Activated naive CD8-positive, alpha-beta T cell treated with anti-CD3 and anti-CD28 coated beads, Interleukin-2, amount 10 ng/mL, durations not matched to agents 7 days and 5 days (primary cell): ENCODE measurements around the gene SETBP1. TPM values are rescaled to one million over a fixed set of nuclear protein-coding genes. Genes with fewer than 3 reads are reported as not detected.

ENCODE experiments used
- ATAC-seq: fragments of 150-1000 bp; cut with Tn5 transposase; one replicate; pipeline ENCODE4 v1.10.0; 2021; ENCODE audit warnings: low read depth, moderate library complexity
- POLR2A ChIA-PET: fragments of 350-600 bp; sonication (Branson Sonifier 250); formaldehyde crosslinking; loops from one replicate; lab custom pipeline; 2021; ENCODE audit warnings: antibody characterized with exemption; lab: Charles Lee
- DNase-seq: peaks from one replicate; pipeline ENCODE4 v3.0.0; 2021
- H3K27ac Mint-ChIP-seq: one replicate; pipeline ENCODE4 v1.8.0; 2022; ENCODE audit warnings: mild to moderate bottlenecking, mixed read lengths
- H3K27me3 Mint-ChIP-seq: one replicate; pipeline ENCODE4 v1.8.0; 2022; ENCODE audit warnings: mild to moderate bottlenecking, moderate library complexity, mixed read lengths
- H3K36me3 Mint-ChIP-seq: one replicate; pipeline ENCODE4 v1.8.0; 2021; ENCODE audit warnings: mild to moderate bottlenecking, mixed read lengths
- H3K4me1 Mint-ChIP-seq: one replicate; pipeline ENCODE4 v1.8.0; 2021; ENCODE audit warnings: mixed read lengths
- H3K4me3 Mint-ChIP-seq: one replicate; pipeline ENCODE4 v1.8.0; 2022; ENCODE audit warnings: mild to moderate bottlenecking, moderate library complexity, mixed read lengths
- H3K9me3 Mint-ChIP-seq: one replicate; pipeline ENCODE4 v1.8.0; 2021; ENCODE audit warnings: mixed read lengths
- total RNA-seq, 2 experiments: library from RNA; stranded (reverse); gene quantifications; one replicate each; pipeline ENCODE4 v1.2.3, GENCODE V29; 2021

Gene SETBP1
- total RNA-seq, 2 experiments from 2014 or later, result 1.8 to 1.9 TPM

DNA sequence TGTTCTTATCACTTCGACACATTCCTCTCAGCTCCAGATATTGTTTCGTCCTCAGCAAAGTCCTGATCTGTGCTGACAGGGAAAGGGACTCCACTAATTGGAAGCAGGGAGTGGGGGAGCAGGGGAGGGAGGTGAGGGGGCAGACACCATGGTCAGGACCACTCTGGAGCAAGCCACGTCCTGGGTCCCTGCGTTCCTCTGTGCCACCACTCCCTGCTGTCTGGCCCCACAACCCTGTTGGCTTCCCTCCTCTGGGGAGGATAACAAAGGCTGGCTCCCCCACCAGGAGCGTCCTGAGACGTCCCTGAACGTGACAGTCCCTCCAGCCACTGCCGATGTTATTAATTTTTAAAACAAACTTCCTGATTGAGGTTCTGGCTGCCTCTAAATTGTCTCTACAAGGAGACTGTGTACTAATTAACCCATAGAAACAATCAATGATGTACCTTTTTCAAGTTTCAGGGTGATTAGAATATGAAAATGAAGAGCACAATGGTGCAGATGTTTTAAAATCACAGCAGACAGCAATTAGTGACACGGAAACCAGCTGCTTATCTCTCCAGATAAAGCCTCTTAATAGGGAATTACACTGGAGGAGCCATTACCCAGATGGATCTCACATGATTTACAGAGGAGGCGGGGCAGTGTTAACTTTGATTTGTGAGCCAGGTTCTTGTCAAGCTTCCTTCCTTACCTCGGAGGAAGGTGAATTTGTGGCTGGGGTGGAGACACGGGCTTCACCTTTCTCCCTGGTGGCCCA, 257.5 kb downstream of the SETBP1 start:
- DNase-seq (no peak), ATAC-seq (no peak)
- Mint-ChIP-seq H3K36me3 (no peaks in the 10 kb centered on the region), H3K4me1 (no peaks in the 10 kb centered on the region), H3K4me3 (no peak overlapping the region), H3K27ac (no peak overlapping the region), H3K9me3 (peaks cover 1% of the 10 kb centered on the region), H3K27me3 (peaks cover 6% of the 10 kb centered on the region)
- POLR2A ChIA-PET, result no interaction called here

- Mint-ChIP-seq H3K27me3 (peaks cover 6% of the 10 kb centered on the region), H3K27ac (no peak overlapping the region), H3K9me3 (peaks cover 1% of the 10 kb centered on the region), H3K4me1 (no peaks in the 10 kb centered on the region), H3K36me3 (no peaks in the 10 kb centered on the region), H3K4me3 (no peak overlapping the region)
- POLR2A ChIA-PET, result no interaction called here
- no peak for DNase-seq
- no peak for ATAC-seq
Observed at GRCh38 chr18:44938720-44939665, 258.3 kb downstream of the SETBP1 start.

DNA sequence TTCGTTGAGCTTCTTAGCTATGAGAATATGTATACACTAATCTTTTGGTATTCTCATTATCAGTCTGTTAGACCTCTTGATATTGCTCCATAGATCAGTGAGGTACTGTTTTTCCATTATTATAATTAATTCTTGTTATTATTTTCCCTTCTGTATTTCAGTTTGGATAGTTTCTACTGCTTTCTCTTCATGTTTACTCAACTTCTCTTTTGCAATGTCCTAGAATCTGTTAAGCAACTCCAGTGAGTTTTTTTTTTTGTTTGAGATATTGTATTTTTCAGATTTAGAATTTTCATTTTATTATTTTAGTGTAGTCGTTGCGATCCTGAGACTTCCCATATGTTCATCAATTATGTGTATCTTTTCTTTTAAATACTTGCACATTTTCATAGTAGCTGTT, 260.8 kb downstream of the SETBP1 start:
- Mint-ChIP-seq H3K4me1 (no peaks in the 10 kb centered on the region), H3K4me3 (no peak overlapping the region), H3K27ac (no peak overlapping the region), H3K27me3 (peaks cover 2% of the 10 kb centered on the region), H3K36me3 (no peaks in the 10 kb centered on the region), H3K9me3 (no peaks in the 10 kb centered on the region)
- POLR2A ChIA-PET, result no interaction called here
- no peak for DNase-seq
- no peak for ATAC-seq

DNA sequence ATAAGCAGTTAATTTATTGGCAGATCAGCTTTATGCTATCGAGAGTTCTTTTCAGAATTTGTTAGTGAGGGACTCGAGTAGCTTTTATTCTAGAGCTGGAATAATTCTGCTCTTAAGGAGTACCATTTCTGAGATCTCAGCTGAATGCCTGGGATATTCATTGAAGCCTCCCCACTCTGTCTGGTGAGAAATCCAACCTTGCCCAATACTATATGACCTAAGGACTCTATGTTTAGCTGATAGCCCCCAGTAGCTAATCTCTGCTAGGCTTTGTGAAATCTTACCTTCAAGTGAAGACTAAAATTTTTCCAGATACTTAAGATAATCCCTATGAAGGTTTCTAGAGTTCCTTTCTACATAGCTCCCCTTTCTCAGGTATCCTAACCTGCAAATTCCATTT, 261.4 kb downstream of the SETBP1 start:
- POLR2A ChIA-PET, result no interaction called here
- DNase-seq, result no peak
- H3K27me3 Mint-ChIP-seq, result peaks cover 2% of the 10 kb centered on the region
- H3K4me3 Mint-ChIP-seq, result no peak overlapping the region
- no peak overlapping the region for H3K27ac Mint-ChIP-seq
- no peaks in the 10 kb centered on the region for H3K9me3 Mint-ChIP-seq
- H3K4me1 Mint-ChIP-seq, result no peaks in the 10 kb centered on the region
- ATAC-seq, result no peak
- H3K36me3 Mint-ChIP-seq, result no peaks in the 10 kb centered on the region

DNA sequence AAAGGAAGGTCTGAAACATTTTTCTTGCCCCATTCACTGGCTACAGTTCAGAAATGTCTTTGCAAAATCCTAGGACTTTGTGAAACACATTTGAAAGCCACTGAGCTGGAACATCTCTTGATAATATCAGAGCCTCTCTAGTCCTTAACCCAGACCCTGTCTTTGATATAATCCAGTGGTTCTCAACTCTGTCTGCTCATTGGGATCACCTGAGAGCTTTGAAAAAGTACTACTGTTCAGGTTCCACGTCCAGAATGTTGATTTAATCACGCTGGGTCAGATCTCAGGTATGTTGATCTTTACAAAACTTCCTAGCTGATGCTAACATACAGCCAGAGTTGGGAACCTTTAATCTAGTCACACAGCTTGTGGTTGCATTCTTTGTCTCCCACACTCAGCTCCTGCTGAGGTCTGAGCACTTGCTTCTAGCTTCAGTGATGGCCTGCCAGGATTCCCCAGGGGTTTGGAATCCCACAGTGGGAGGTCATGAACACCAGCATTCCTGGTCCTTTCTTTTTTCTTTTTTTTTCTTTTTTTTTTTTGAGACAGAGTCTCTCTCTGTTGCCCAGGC, 262.7 kb downstream of the SETBP1 start:
- Mint-ChIP-seq H3K4me3 (no peak overlapping the region), H3K27me3 (peaks cover 2% of the 10 kb centered on the region), H3K27ac (no peak overlapping the region), H3K36me3 (no peaks in the 10 kb centered on the region), H3K9me3 (no peaks in the 10 kb centered on the region), H3K4me1 (no peaks in the 10 kb centered on the region)
- POLR2A ChIA-PET, result no interaction called here
- ATAC-seq (no peak), DNase-seq (no peak)

GRCh38 chr18:44944461-44944860, 263.8 kb downstream of the SETBP1 start:
- no peak overlapping the region for H3K27ac Mint-ChIP-seq
- peaks cover 2% of the 10 kb centered on the region for H3K27me3 Mint-ChIP-seq
- H3K4me1 Mint-ChIP-seq, result no peaks in the 10 kb centered on the region
- POLR2A ChIA-PET, result no interaction called here
- H3K36me3 Mint-ChIP-seq, result no peaks in the 10 kb centered on the region
- DNase-seq (no peak), ATAC-seq (no peak)
- H3K4me3 Mint-ChIP-seq, result no peak overlapping the region
- no peaks in the 10 kb centered on the region for H3K9me3 Mint-ChIP-seq

DNA sequence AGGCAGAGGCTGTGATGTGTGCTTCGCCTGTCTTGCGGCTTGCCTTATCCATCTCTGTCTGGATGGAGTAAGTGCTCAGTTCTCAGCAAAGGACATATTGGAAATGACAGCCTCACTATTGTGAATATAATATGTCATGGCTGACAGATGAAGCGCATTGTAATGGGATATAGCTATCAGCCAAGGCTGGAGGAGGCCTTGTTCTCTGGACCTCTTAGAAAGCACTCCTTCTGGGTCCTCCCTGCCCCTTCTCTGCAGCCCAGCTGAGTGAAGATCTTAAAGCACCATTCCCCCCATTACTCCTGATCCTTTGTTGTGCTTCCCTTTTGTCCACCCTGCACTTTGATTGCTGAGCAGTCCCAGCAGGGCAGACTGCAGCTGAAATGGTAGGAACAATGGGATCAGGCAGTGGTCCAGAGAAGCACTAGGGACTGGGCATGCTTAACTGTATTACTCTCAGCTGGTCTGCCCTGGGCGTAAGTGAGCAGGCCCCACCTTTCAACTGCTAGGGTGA, 265.3 kb downstream of the SETBP1 start:
- peaks cover 2% of the 10 kb centered on the region for H3K27me3 Mint-ChIP-seq
- no peak overlapping the region for H3K27ac Mint-ChIP-seq
- DNase-seq (no peak), ATAC-seq (no peak)
- H3K4me3 Mint-ChIP-seq, result no peak overlapping the region
- H3K9me3 Mint-ChIP-seq, result peaks cover 3% of the 10 kb centered on the region
- no peaks in the 10 kb centered on the region for H3K4me1 Mint-ChIP-seq
- POLR2A ChIA-PET, result no interaction called here
- no peaks in the 10 kb centered on the region for H3K36me3 Mint-ChIP-seq

DNA sequence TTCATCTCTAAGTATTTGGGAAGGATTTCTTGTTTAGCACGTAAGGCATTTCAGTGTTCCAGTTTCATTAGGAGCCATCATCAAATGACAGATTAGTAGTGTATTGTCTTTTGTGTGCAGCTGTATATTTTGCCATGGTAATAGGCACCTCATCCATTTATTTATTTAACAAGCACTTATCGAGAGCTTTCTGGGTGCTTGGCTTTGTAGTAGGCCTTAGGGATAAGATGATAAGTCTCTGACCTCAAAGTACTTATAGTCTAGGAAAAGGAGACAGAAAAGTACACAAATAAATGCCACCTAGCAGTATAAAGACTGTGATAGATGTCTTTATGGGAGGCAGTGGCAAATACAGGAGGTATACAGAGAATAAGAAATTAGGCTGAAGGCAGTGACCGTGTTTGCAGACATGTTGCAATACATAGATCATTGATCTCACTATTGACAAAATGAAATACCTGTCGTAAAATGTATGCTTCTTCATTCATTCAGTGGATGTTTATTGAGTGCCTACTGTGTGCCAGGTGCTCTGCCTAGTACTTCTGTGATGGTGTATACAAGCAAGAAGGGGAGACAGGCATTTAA, 265.9 kb downstream of the SETBP1 start:
- H3K4me1 Mint-ChIP-seq, result no peaks in the 10 kb centered on the region
- POLR2A ChIA-PET, result no interaction called here

DNA sequence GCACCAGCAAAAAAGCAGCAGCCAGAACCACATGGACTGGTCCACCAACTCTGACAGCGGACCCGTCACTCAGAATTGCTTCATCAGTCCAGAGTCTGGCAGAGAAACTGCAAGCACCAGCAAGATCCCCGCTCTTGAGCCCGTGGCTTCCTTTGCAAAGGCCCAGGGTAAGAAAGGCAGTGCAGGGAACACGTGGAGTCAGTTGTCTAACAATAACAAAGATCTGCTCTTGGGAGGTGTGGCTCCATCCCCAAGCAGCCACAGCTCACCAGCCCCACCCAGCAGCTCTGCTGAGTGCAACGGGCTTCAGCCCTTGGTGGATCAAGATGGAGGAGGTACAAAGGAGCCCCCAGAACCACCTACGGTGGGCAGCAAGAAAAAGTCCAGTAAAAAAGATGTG, 269.3 kb downstream of the SETBP1 start:
- Mint-ChIP-seq H3K27ac (no peak overlapping the region), H3K36me3 (no peaks in the 10 kb centered on the region), H3K9me3 (peaks cover 3% of the 10 kb centered on the region), H3K4me3 (no peak overlapping the region), H3K27me3 (no peaks in the 10 kb centered on the region), H3K4me1 (no peaks in the 10 kb centered on the region)
- POLR2A ChIA-PET, result no interaction called here
- DNase-seq (no peak), ATAC-seq (no peak)

More for the DNA sequence above, 265.9 kb downstream of the SETBP1 start:
- Mint-ChIP-seq H3K9me3 (peaks cover 3% of the 10 kb centered on the region), H3K27ac (no peak overlapping the region), H3K27me3 (no peaks in the 10 kb centered on the region), H3K36me3 (no peaks in the 10 kb centered on the region), H3K4me3 (no peak overlapping the region)
- DNase-seq, result no peak
- no peak for ATAC-seq

- H3K27ac Mint-ChIP-seq, result no peak overlapping the region
- ATAC-seq, result no peak
- H3K36me3 Mint-ChIP-seq, result no peaks in the 10 kb centered on the region
- POLR2A ChIA-PET, result no interaction called here
- peaks cover 3% of the 10 kb centered on the region for H3K9me3 Mint-ChIP-seq
- H3K4me1 Mint-ChIP-seq, result no peaks in the 10 kb centered on the region
- H3K27me3 Mint-ChIP-seq, result no peaks in the 10 kb centered on the region
- no peak for DNase-seq
- no peak overlapping the region for H3K4me3 Mint-ChIP-seq
Observed at GRCh38 chr18:44950685-44951195, 270.1 kb downstream of the SETBP1 start.

GRCh38 chr18:44951748-44952147, 271.1 kb downstream of the SETBP1 start:
- Mint-ChIP-seq H3K36me3 (no peaks in the 10 kb centered on the region), H3K27ac (no peak overlapping the region)
- POLR2A ChIA-PET, result no interaction called here

GRCh38 chr18:44954257-44954656, 273.6 kb downstream of the SETBP1 start:
- POLR2A ChIA-PET, result no interaction called here
- ATAC-seq, result no peak

More at GRCh38 chr18:44951748-44952147, 271.1 kb downstream of the SETBP1 start:
- DNase-seq, result no peak
- no peak for ATAC-seq
- no peaks in the 10 kb centered on the region for H3K27me3 Mint-ChIP-seq
- no peaks in the 10 kb centered on the region for H3K4me1 Mint-ChIP-seq
- no peak overlapping the region for H3K4me3 Mint-ChIP-seq
- H3K9me3 Mint-ChIP-seq, result peaks cover 3% of the 10 kb centered on the region

DNA sequence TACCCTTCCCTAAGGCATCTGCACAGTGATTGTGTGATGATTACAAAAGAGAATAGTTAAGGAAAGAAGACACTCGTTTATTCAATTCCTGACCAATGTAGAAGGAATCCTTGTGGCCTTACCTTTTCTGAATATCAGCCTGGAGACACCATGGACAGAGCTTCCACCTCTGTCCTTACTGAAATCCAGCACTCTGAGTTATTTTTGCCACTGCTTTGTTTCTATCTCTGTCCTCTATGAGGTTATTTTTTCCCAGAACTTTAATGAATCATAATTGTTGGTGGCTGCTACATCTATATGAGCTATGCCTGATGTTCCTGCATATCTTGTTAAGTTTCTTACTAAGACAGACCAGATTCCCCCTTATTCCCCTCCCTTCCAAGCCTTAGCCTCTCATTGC, 275.1 kb downstream of the SETBP1 start:
- POLR2A ChIA-PET, result no interaction called here
- Mint-ChIP-seq H3K36me3 (no peaks in the 10 kb centered on the region), H3K4me1 (no peaks in the 10 kb centered on the region), H3K27ac (no peak overlapping the region), H3K9me3 (no peaks in the 10 kb centered on the region), H3K4me3 (no peak overlapping the region), H3K27me3 (no peaks in the 10 kb centered on the region)
- ATAC-seq (no peak), DNase-seq (no peak)

More at GRCh38 chr18:44954257-44954656, 273.6 kb downstream of the SETBP1 start:
- no peak overlapping the region for H3K4me3 Mint-ChIP-seq
- no peaks in the 10 kb centered on the region for H3K27me3 Mint-ChIP-seq
- no peak for DNase-seq
- H3K9me3 Mint-ChIP-seq, result peaks cover 3% of the 10 kb centered on the region
- no peak overlapping the region for H3K27ac Mint-ChIP-seq
- H3K4me1 Mint-ChIP-seq, result no peaks in the 10 kb centered on the region
- H3K36me3 Mint-ChIP-seq, result no peaks in the 10 kb centered on the region
